IMR-90 (cell line): ENCODE results near the gene MYO9A. TPM values are rescaled to one million over a fixed set of nuclear protein-coding genes. Genes with fewer than 3 reads are reported as not detected.

ENCODE experiments used
- ATAC-seq: fragments of 200-7000 bp; cut with Tn5 transposase; 2 replicates; pipeline ENCODE4 v1.9.1; 2020; ENCODE audit warnings: low read depth, mild to moderate bottlenecking, moderate library complexity
- BruUV-seq: library from RNA; stranded (reverse); fragments of 400-500 nt; replicated peaks from 2 replicates; lab custom pipeline; 2021; lab: Mats Ljungman, UMichigan
- CTCF ChIA-PET: fragments of 300-600 bp; formaldehyde crosslinking; extraction: SDS; loops from one replicate; lab custom pipeline; 2021; ENCODE audit warnings: antibody characterized with exemption; lab: Yijun Ruan, JAX
- POLR2A ChIA-PET: fragments of 300-600 bp; sonication (Branson Sonifier 250); formaldehyde crosslinking; loops from one replicate; lab custom pipeline; 2022; ENCODE audit warnings: antibody characterized with exemption; ENCODE audit not compliant: unreplicated experiment; lab: Charles Lee
- DNase-seq: peaks from one replicate; pipeline ENCODE4 v3.0.0; 2013
- H2AFZ ChIP-seq: replicated peaks from 2 replicates; pipeline ENCODE3; 2013; ENCODE audit warnings: low read length, mild to moderate bottlenecking; ENCODE audit not compliant: poor library complexity
- H2AK5ac ChIP-seq: 2 replicates; pipeline ENCODE4 v1.6.1; 2013; ENCODE audit warnings: low read depth, low read length, inconsistent platforms
- H2AK9ac ChIP-seq: replicated peaks from 2 replicates; pipeline ENCODE3; 2013; ENCODE audit warnings: mild to moderate bottlenecking, low read depth, low read length, moderate library complexity; ENCODE audit not compliant: poor library complexity
- H2BK120ac ChIP-seq: 2 replicates; pipeline ENCODE4 v1.6.1; 2013; ENCODE audit warnings: low read depth, low read length, inconsistent platforms
- H2BK15ac ChIP-seq: 3 replicates; pipeline ENCODE4 v1.6.1; 2013; ENCODE audit warnings: low read depth, low read length, inconsistent platforms
- H2BK20ac ChIP-seq: 2 replicates; pipeline ENCODE4 v1.6.1; 2013; ENCODE audit warnings: low read depth, mild to moderate bottlenecking, inconsistent platforms, low read length, moderate library complexity
- H2BK5ac ChIP-seq: 2 replicates; pipeline ENCODE4 v1.6.1; 2013; ENCODE audit warnings: mild to moderate bottlenecking, low read depth, low read length, inconsistent platforms; ENCODE audit not compliant: poor library complexity, severe bottlenecking
- H3K14ac ChIP-seq: replicated peaks from 2 replicates; pipeline ENCODE4 v1.6.1; 2013; ENCODE audit warnings: low read depth, low read length, inconsistent platforms
- H3K18ac ChIP-seq: 2 replicates; pipeline ENCODE4 v1.6.1; 2013; ENCODE audit warnings: low read depth, low read length, control low read depth
- H3K23ac ChIP-seq: 2 replicates; pipeline ENCODE4 v1.6.1; 2013; ENCODE audit warnings: low read depth, low read length, inconsistent platforms
- H3K27ac ChIP-seq: 2 replicates; pipeline ENCODE4 v1.5.1; 2013; ENCODE audit warnings: mild to moderate bottlenecking, control low read depth, low read length; ENCODE audit not compliant: insufficient read depth
- H3K27me3 ChIP-seq: 2 replicates; pipeline ENCODE4 v1.6.1; 2013; ENCODE audit warnings: low read length; ENCODE audit not compliant: control insufficient read depth, insufficient read depth
- H3K36me3 ChIP-seq: 2 replicates; pipeline ENCODE4 v1.6.1; 2013; ENCODE audit warnings: low read length, mixed read lengths; ENCODE audit not compliant: control insufficient read depth, insufficient read depth
- H3K4ac ChIP-seq: 2 replicates; pipeline ENCODE4 v1.6.1; 2013; ENCODE audit warnings: low read depth, low read length, inconsistent platforms
- H3K4me1 ChIP-seq: 2 replicates; pipeline ENCODE4 v1.6.1; 2013; ENCODE audit warnings: low read length, mixed read lengths; ENCODE audit not compliant: control insufficient read depth, insufficient read depth
- H3K4me2 ChIP-seq: 2 replicates; pipeline ENCODE4 v1.6.1; 2013; ENCODE audit warnings: low read depth, mild to moderate bottlenecking, control low read depth, low read length, moderate library complexity
- H3K4me3 ChIP-seq: 2 replicates; pipeline ENCODE4 v1.5.1; 2013; ENCODE audit warnings: low read depth, mild to moderate bottlenecking, control low read depth, low read length, moderate library complexity; ENCODE audit not compliant: insufficient read depth
- H3K56ac ChIP-seq: 2 replicates; pipeline ENCODE4 v1.6.1; 2013; ENCODE audit warnings: low read length, inconsistent platforms; ENCODE audit not compliant: insufficient read depth; ENCODE audit errors: extremely low read depth
- H3K79me1 ChIP-seq, 2 experiments: 2 replicates each; pipeline ENCODE4 v1.6.1; 2013; ENCODE audit warnings: low read length in 2 of 2, inconsistent platforms in 1 of 2, low read depth in 1 of 2
- H3K9ac ChIP-seq: 2 replicates; pipeline ENCODE4 v1.6.1; 2013; ENCODE audit warnings: low read depth, low read length, control low read depth
- H3K9me1 ChIP-seq: 2 replicates; pipeline ENCODE4 v1.6.1; 2013; ENCODE audit warnings: low read length, inconsistent platforms; ENCODE audit not compliant: insufficient read depth
- H3K9me3 ChIP-seq: 2 replicates; pipeline ENCODE4 v1.6.1; 2013; ENCODE audit warnings: low read length; ENCODE audit not compliant: control insufficient read depth, insufficient read depth
- H4K20me1 ChIP-seq: 2 replicates; pipeline ENCODE4 v1.6.1; 2013; ENCODE audit warnings: low read length, inconsistent platforms; ENCODE audit not compliant: insufficient read depth
- H4K5ac ChIP-seq: 2 replicates; pipeline ENCODE4 v1.6.1; 2013; ENCODE audit warnings: mild to moderate bottlenecking, low read depth, low read length, control low read depth
- H4K8ac ChIP-seq, 2 experiments: 2 replicates each; pipeline ENCODE4 v1.6.1; 2013; ENCODE audit warnings: low read depth in 2 of 2, low read length in 2 of 2, control low read depth in 1 of 2, inconsistent platforms in 1 of 2
- H4K91ac ChIP-seq: 2 replicates; pipeline ENCODE4 v1.6.1; 2013; ENCODE audit warnings: low read depth, low read length, inconsistent platforms; ENCODE audit not compliant: insufficient read depth
- BHLHE40 ChIP-seq: fragments of 150-350 bp; IDR thresholded peaks from 2 replicates; pipeline ENCODE4 v1.6.1; 2016; ENCODE audit warnings: mild to moderate bottlenecking, low read depth, low read length
- CEBPB ChIP-seq: IDR thresholded peaks from 2 replicates; pipeline ENCODE4 v1.6.1; 2012; ENCODE audit warnings: low read depth, low read length, improper control_type of control experiment
- FOS ChIP-seq: fragments of 150-350 bp; IDR thresholded peaks from 2 replicates; pipeline ENCODE4 v1.6.1; 2016; ENCODE audit warnings: low read depth, low read length
- MAFK ChIP-seq: IDR thresholded peaks from 2 replicates; pipeline ENCODE4 v1.6.1; 2012; ENCODE audit warnings: low read depth, low read length, improper control_type of control experiment
- MAZ ChIP-seq: IDR thresholded peaks from 2 replicates; pipeline ENCODE4 v1.6.1; 2012; ENCODE audit warnings: low read depth, mild to moderate bottlenecking, low read length, improper control_type of control experiment, moderate library complexity, borderline replicate concordance
- MXI1 ChIP-seq: IDR thresholded peaks from 2 replicates; pipeline ENCODE4 v1.6.1; 2012; ENCODE audit warnings: low read depth, mild to moderate bottlenecking, low read length, moderate library complexity, borderline replicate concordance
- NFE2L2 ChIP-seq: fragments of 150-350 bp; IDR thresholded peaks from 2 replicates; pipeline ENCODE4 v1.6.1; 2016; ENCODE audit warnings: low read depth, mild to moderate bottlenecking, low read length
- POLR2A ChIP-seq: IDR thresholded peaks from 2 replicates; pipeline ENCODE4 v1.6.1; 2012; ENCODE audit warnings: mild to moderate bottlenecking, low read depth, low read length
- RAD21 ChIP-seq: IDR thresholded peaks from 2 replicates; pipeline ENCODE4 v1.6.1; 2012; ENCODE audit warnings: low read length, improper control_type of control experiment
- RCOR1 ChIP-seq: IDR thresholded peaks from 2 replicates; pipeline ENCODE4 v1.6.1; 2012; ENCODE audit warnings: mild to moderate bottlenecking, low read length, improper control_type of control experiment; ENCODE audit not compliant: insufficient replicate concordance
- RFX5 ChIP-seq: IDR thresholded peaks from 2 replicates; pipeline ENCODE4 v1.8.0; 2012; ENCODE audit warnings: low read depth, mild to moderate bottlenecking, low read length, moderate library complexity
- SMC3 ChIP-seq: fragments of 150-350 bp; IDR thresholded peaks from 2 replicates; pipeline ENCODE4 v1.6.1; 2016; ENCODE audit warnings: low read depth, mild to moderate bottlenecking, antibody characterized with exemption, low read length, moderate library complexity
- USF2 ChIP-seq: fragments of 150-350 bp; IDR thresholded peaks from 2 replicates; pipeline ENCODE4 v1.6.1; 2017; ENCODE audit warnings: mild to moderate bottlenecking, antibody characterized with exemption, low read length, low read depth
- WGBS, 2 experiments: methylation state at CpG; one replicate each; pipeline versions ENCODE4 v1.1.5 to v1.1.7; 2013; ENCODE audit warnings: missing lambda C conversion rate in 2 of 2; ENCODE audit not compliant: insufficient read length in 1 of 2; ENCODE audit errors: extremely low coverage in 2 of 2; 5-methylcytosine and 5-hydroxymethylcytosine counted together
- dilution Hi-C: fragments of 300-500 bp; cut with HindIII; formaldehyde crosslinking; loops from one replicate; pipeline ENCODE4 v1.14.3; 2018; ENCODE audit warnings: low sequenced_read_pairs; ENCODE audit not compliant: unreplicated experiment
- in situ Hi-C: fragments of 300-500 bp; cut with MboI; formaldehyde crosslinking; loops from 3 replicates; pipeline ENCODE4 v1.14.3; 2019; ENCODE audit warnings: low sequenced_read_pairs, inconsistent platforms, mixed read lengths
- intact Hi-C: fragments of 100-400 bp; cut with micrococcal nuclease; formaldehyde crosslinking; loops from 2 replicates; pipeline ENCODE4 v1.10.0; 2022
- polyA plus RNA-seq, 3 experiments: library from polyadenylated mRNA; depleted of rRNA; stranded (reverse); fragments of >200 nt; gene quantifications; 2 replicates each; pipeline ENCODE4 v1.2.3, GENCODE V29; 2012; ENCODE audit warnings: low replicate concordance in 1 of 3
- total RNA-seq: library from RNA; depleted of rRNA; stranded (reverse); fragments of >200 nt; gene quantifications from 2 replicates; pipeline ENCODE4 v1.2.3, GENCODE V29; 2012
- TF ChIP-seq, protein P1 (sequence below): fragments of 150-350 bp; IDR thresholded peaks from 2 replicates; pipeline ENCODE4 v1.6.1; 2016; ENCODE audit warnings: low read depth, mild to moderate bottlenecking, low read length, moderate library complexity, borderline replicate concordance

MYO9A gene
- total and polyA plus RNA-seq, 2 of the 4 experiments (the other 2 are of a cell fraction): 6.0 to 49.5 TPM

GRCh38 chr15:71788646-71789579 lies 329.0 kb downstream of the MYO9A start:
- Histone ChIP-seq H3K18ac (no peak overlapping the region), H3K79me1 (no peaks in the 10 kb centered on the region), H3K4me2 (no peak overlapping the region), H2BK20ac (no peak overlapping the region), H3K56ac (no peak overlapping the region), H3K4me1 (peaks cover 11% of the 10 kb centered on the region), H4K20me1 (peaks cover 4% of the 10 kb centered on the region; the same call in 1 of the 2 replicates), H4K5ac (no peak overlapping the region), H2AFZ (no peak overlapping the region), H4K91ac (no peak overlapping the region), H2AK9ac (no peak overlapping the region), H3K4me3 (no peak overlapping the region), H2BK120ac (no peak overlapping the region), H2BK5ac (no peak overlapping the region), H3K9me3 (no peaks in the 10 kb centered on the region), H3K36me3 (no peaks in the 10 kb centered on the region), H2AK5ac (0 out of 2 replicates have a peak overlapping the region, but pooled peaks have one; percentile 27), H3K4ac (no peak overlapping the region), H3K9me1 (peaks cover 25% of the 10 kb centered on the region), H3K23ac (no peak overlapping the region), H4K8ac (no peak overlapping the region), H3K27ac (no peak overlapping the region), H3K27me3 (no peaks in the 10 kb centered on the region), H3K9ac (no peak overlapping the region), H3K14ac (no peak overlapping the region), H2BK15ac (no peak overlapping the region)
- intact Hi-C loops (no loop called here), dilution Hi-C loops (no loop called here), in situ Hi-C loops (no loop called here)
- ATAC-seq (no peak), DNase-seq (no peak)
- POLR2A ChIA-PET: interaction anchor here (0.6 kb wide), 1 partner anchor 1689 kb away, joined by 3 read pairs; no protein-coding TSS in a partner anchor
- WGBS, 2 experiments: 99% methylated on average over 9 of the region's 15 CpGs; no CpG with 5 or more reads in 1 of the 2 experiments
- CTCF ChIA-PET: no interaction called here
- BruUV-seq: no TSS peak
- TF ChIP-seq CEBPB (no peak), MAZ (no peak), USF2 (no peak), RFX5 (no peak), RAD21 (no peak), SMC3 (no peak), BHLHE40 (no peak), NFE2L2 (no peak), RCOR1 (no peak), MXI1 (no peak), POLR2A (no peak), FOS (no peak), MAFK (no peak)
- TF ChIP-seq, protein P1, sequence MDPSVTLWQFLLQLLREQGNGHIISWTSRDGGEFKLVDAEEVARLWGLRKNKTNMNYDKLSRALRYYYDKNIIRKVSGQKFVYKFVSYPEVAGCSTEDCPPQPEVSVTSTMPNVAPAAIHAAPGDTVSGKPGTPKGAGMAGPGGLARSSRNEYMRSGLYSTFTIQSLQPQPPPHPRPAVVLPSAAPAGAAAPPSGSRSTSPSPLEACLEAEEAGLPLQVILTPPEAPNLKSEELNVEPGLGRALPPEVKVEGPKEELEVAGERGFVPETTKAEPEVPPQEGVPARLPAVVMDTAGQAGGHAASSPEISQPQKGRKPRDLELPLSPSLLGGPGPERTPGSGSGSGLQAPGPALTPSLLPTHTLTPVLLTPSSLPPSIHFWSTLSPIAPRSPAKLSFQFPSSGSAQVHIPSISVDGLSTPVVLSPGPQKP: no peak
